HG03571 (cell line): ENCODE data around the gene OBSL1.

ENCODE experiments used
- ATAC-seq: cut with Tn5 transposase; IDR thresholded peaks from one replicate; pipeline ENCODE4 v1.9.1; 2021; ENCODE audit not compliant: unreplicated experiment

The OBSL1 gene

DNA sequence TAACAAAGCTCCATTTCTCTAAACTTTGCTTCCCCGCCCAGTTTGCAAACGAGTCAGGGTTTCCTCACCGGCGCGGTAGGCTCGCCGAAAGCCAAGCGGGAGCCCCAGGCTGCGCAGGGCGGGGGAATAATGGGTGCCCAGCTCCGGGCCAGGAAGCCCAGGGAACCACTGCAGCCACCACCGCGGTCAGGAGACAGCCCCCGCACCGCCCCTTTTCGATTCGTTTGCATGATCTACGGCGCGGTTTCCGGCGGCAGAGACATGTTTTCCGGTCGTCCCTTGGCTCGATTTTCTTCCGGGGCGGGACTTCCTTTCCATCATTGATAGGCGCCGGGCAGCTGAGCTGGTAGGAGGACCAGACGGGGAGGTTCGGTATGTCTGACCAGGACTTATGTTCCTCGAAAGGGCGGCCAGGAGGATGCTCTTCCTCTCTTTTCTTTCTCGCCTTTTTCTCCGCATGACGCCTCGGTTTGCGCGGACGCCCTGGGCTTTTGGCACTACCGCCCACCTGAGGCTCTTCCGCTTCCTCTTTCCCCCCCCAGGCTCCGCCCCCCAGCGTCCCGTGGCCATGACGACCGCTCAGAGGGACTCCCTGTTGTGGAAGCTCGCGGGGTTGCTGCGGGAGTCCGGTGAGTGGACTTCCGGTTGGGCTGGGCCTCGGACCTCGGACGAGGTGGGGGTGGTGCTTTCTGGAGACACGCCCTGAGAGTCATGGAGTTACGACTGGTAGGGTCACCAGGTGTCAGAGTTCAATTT is 26.4 kb upstream of the OBSL1 start, which contains the start of gene STK11IP:
STK11IP (plus strand) TSS at position 306 of the 756 bp plus-strand sequence; CDS start at position 569, 263 bp downstream.
- ATAC-seq = peak; percentile 90

DNA sequence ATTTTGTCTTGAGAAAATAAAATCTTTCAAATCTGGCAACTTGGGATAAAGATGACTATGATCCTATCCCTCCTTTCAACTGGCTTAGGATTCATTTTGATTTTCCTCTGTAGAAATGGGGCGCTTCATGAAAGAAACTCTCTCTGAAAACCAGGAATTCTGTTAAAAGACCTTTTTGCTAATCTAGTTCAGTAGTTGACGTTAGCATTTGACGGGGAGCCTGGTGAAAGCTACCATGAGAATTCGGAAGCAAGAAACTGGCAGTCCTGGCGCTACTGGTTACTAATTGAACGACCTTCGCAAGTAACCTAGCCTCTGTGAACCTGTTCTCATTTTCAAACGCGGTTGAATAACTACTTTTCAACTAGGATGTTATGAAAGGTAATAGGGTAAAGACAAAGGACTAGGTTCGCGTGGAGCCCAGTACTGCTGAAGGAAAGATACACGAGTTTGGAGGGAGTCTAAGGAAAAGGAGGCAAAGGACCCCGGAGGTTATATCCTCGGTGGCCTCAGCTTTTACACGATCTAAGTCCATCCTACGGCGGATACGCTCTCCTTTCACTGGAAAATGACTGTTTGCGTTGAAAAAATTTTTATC is 25.7 kb upstream of the OBSL1 start:
- peak; percentile 4 for ATAC-seq

DNA sequence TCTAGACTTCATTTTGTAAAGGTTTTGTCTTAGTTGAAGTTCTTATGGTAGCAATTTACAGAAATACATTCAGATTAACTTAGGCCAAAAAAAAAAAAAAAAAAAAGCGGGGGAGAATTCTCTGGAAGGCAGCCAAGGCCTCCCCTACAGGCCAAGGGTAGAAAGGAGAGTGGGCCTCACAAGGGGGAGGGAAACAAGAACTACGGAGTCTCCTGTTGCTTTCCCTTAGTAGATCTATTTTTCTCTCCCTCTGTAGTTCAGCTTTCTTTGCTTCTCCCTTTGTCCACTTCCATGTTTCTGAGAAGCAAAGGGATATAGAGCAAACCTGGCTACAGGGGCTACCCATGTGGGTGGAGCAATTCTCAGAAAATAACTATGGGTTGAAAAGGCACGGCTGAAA is 23.9 kb upstream of the OBSL1 start:
- ATAC-seq = no peak

DNA sequence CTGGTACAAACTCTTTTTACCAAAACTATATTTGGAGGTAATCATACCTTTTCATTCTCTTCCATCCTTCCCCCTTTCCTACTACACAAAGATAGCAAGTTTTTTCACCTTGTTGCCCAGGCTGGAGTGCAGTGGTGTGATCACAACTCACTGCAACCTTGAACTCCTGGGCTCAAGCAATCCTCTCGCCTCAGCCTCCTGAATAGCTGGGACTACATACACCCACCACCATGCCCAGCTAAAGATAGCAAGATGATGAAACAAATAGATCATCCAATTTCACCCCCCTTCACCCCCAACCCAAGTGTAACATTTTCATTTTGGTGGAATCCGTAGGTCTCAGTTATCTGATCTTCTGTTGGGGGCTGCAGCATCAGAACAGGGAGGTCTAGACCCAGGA is 21.8 kb upstream of the OBSL1 start:
- ATAC-seq = no peak

DNA sequence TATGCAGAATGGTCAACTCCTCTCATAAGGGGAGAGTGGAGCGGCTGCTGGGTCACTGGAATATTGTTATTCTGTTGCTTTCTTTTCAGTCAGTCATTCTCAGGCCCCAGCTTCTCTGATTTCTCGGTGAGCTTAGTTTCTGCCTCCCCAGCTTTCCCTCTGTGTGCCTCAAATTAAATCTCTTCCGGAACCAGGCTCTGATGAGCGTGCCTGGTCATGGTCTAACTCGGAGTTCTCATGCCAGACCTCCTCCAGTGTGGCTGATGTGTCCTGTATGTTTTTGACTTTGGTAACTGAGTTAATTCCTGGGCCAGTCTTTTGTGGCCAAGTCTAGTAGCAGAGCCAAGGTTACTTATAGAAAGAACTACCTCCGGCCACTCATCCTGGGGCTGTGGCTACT is 21.4 kb upstream of the OBSL1 start:
- no peak for ATAC-seq

DNA sequence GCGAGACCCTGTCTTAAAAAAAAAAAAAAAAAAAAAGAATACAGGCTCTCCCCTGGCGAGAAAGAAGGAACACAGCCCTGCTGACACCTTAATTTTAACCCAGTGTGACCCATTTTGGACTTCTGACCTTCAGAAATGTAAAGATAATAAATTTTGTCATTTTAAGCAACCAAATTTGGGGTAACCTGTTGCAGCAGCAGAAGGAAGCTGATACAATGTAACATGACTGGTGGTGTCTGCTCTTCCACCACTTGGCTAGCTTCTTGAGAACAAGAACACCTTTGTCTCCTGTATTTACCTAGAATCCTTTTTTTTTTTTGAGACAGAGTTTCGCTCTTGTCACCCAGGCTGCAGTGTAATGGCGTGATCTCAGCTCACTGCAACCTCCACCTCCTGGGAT is 19.8 kb upstream of the OBSL1 start:
- no peak for ATAC-seq

DNA sequence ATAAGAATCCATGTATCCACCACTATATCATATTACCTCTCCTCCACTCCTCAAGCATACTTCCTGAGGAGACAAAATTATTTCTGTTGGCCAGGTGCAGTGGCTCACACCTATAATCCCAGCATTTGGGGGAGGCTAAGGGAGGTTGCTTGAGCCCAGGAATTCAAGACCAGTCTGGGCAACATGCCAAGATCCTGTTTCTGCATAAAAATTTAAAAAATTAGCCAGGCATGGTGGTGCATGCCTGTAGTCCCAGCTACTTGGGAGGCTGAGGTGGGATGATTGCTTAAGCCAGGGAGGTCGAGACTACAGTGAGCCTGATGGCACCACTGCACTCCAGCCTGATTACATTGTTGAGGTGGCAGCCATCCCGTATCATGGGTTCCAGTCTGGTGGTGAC is 10.0 kb upstream of the OBSL1 start:
- ATAC-seq = no peak

DNA sequence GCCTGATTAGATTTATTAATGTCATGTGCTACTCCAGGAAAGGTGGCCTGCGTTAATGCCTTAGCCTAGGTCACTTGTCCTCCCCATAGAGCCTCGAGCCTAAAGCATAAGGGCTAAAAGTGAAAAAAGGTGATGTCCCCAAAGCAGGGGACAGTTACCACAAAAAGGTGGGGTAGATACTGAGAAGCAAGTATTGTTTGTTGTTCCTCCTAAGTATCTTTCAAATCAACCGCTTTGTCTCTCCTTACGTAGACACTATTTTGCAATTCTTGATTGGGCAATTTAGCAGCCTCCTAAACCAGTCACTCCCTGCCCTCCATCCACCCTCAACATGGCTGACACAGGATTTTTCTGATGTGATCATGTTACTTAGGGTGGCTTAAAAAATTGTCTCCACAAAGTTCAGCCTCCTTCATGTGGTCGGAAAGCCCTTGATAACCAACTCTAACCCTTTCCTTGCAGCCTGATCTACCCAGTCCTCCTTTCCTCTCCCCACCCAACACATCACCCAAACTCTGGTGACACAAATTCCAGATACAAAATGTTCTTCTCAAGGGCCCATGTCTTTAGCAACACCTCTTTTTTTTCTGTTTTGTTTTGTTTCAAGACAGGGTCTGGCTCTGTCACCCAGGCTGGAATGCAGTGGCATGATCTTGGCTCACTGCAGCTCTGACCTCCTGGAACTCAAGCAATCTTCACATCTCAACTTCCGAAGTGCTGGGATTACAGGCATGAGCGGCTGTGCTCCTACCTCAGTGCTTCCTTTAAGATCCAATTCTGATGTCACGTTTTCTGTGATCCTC is 7.7 kb upstream of the OBSL1 start:
- no peak for ATAC-seq

DNA sequence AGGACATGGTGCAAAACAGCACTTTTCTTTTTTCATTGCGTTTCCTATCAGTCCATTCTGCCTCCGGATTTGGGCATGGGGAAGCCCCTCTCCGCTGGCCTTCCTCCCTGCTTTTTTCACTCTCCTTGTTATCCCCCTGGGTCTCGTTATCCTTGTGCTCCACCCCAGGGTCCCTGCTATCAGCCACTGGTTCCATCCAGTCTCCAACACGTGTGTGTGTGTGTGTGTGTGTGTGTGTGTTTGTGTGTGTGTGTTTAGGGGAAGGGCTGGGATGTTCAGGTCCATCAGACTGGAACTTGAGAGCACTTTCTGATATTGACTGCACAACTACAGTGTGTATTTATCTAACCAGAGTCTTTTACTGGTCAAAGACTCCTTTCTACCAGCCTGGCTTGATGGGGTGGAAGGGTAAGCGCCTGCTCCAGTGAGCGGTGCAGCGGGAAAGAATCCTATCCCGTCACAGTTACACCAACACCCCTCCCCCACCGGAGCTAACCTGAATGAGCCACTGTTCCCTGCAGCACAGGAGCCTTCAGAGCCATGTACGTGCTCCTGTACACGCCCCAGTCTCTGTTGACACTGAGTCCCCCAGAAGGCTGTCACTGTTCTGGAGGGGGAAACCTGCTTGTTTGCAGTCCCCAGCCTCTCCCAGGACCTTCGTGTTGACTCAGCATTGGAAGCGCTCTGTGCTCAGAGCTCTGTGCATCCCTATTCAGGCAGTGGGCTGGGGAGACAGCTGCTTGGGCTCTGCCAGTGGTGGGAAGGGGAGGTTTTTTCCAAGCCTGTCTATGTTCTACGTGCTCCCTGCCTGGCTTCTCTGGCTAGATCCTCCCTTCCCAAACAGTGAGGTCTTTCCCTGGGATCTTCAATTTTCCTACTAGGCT is 5.4 kb upstream of the OBSL1 start:
- ATAC-seq = no peak

DNA sequence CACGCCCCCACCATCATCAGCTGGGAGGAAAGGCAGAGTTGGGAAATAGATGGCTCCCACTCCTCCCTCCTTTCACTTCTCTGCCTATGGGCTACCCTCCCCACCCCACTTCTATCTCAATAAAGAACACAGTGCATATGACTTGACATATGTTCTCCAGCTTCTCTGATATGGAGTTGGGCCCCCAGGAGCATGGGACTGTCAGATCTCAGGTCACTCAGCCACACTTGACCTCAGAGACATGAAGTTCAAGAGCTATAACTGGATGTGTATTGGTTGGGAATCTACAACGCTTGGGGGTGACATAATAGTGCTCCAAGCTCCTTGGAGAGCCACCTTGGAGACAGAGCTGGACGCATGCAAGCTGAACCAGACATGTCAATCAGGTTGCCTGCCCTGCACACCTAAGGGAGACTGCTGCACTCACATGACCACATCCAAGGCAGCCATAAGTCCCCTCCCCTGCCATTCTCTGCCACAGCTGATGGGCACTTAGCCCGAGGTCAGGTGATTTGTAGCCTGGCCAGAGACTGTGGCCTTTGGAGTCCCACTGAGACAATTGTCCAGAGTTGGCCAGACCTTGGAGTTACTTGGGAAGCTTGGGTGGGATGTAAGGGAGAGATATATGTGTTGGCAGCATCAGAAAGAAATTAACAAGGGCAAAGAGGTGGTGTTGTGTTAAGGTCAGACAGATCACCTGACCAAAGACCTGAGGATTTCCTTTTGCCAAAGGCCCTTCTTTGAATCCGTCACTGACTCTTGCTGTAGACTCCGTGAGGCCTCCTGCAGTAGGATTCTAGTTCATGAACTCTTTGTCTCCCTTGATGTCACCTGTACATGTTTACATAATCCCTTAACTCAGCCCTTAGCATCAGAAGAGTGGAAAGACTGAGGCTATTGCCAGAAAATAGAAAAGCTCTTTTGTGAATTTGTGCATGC is 4.5 kb upstream of the OBSL1 start:
- no peak for ATAC-seq

DNA sequence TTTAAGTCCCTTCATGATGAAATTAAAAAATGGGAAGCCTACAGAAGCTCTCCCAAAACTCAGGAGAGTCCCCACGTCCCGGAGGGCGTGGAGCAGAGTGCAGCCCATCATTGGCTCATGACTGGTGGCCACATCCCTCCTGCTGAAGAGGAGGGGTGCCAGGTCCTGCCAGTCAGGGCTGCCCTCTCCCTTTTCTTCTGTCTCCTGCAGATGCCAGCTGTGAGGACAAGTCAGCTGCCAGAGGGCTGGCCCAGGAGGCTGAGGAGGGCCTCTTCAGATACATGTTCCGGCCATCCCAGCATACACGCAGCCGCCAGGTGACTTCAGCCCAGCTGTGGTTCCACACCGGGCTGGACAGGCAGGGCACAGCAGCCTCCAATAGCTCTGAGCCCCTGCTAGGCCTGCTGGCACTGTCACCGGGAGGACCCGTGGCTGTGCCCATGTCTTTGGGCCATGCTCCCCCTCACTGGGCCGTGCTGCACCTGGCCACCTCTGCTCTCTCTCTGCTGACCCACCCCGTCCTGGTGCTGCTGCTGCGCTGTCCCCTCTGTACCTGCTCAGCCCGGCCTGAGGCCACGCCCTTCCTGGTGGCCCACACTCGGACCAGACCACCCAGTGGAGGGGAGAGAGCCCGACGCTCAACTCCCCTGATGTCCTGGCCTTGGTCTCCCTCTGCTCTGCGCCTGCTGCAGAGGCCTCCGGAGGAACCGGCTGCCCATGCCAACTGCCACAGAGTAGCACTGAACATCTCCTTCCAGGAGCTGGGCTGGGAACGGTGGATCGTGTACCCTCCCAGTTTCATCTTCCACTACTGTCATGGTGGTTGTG is 3.4 kb upstream of the OBSL1 start:
- no peak for ATAC-seq

DNA sequence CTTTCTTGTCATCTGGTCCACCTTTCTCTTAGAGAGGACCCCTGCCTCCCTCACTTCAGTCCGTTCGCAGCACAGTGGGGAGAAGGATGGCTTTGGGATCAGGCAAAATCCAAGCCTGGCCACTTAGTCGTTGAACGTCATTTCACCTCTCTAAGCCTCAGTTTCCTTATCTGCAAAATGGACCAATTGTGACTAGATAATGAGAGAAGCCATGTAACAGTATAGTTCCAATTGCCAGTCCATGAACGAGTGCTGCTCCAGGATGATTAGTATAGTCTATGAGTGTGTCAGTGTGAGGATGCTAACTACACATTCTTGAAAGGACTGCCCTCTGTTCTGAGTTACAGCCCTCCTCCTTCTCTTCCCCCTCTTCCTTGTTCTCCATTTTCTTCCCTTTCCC is 1.8 kb upstream of the OBSL1 start:
- ATAC-seq = no peak

DNA sequence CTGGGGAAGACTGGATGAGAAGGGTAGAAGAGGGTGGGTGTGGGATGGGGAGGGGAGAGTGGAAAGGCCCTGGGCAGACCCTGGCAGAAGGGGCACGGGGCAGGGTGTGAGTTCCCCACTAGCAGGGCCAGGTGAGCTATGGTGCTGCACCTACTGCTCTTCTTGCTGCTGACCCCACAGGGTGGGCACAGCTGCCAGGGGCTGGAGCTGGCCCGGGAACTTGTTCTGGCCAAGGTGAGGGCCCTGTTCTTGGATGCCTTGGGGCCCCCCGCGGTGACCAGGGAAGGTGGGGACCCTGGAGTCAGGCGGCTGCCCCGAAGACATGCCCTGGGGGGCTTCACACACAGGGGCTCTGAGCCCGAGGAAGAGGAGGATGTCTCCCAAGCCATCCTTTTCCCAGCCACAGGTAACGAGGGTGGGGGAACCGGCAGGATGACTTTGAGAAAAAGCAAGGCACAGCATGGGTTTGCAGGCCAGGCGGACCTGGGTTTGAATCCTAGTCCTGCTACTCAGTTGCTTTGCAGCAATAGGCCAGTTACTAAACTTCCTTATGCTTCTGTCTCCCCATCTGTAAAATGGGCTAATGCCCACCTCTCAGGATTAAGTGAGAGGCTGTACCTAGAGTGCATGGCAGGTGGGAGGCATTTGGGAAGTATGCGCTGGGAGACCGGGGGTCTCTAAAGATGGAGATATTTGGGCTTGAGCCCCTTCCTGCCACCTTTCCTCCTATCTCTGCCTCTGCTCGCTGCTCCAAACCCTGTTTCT is 1.1 kb upstream of the OBSL1 start, which contains the start of gene INHA:
INHA (plus strand) TSS at position 74 of the 765 bp plus-strand sequence; CDS start at position 139, 65 bp downstream.
- ATAC-seq = no peak

DNA sequence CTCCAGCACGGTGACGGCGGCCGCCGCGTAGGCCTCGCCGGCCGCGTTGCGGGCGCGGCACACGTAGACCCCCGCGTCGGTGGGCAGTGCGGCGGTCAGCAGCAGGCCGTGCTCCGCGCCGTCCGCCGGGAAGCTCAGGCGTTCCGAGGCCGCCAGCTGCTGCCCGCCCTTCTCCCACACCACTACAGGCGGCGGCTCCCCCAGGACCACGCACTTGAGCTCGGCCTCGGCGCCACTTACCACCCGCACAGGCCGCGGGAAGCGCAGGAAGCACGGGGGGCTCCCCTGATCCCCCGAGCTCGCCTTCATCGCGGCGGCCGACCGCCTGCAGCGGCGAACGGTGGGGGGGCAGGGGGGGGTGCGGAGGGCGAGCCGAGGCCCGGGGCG is 422 bp downstream of the OBSL1 start:
- no peak for ATAC-seq

DNA sequence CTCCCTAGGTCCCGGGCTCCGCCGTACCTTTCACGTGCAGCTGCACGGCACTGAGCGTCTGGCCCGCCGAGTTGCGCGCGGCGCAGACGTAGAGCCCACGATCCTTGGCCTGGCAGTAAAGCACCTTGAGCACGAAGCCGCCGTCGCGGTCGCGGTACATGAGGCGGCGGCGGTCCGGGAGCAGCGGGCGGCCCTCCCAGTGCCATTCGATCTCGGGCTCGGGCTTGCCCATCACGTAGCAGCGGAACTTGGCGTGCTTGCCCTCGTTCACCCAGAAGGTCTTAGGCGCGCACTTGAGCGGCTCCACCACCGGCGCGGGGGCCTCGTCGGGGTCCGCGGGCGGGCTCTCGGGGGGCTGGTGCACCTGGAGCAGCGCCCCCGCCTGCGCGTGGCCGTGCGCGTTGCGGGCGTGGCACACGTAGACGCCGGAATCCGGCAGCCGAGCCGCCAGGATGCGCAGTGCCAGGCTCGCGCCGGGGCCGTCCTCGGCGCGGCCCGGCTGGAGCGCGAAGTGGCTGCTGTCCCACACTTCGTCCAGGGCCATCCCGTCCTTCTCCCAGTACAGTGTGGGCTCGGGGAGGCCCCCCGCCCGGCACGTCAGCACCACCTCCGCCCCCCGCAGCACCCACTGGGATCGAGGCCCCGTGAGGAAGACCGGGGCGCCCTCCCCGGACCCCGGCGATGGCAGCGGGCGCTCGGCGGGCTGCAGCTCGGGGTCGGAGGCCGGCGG is 980 bp downstream of the OBSL1 start:
- no peak for ATAC-seq

DNA sequence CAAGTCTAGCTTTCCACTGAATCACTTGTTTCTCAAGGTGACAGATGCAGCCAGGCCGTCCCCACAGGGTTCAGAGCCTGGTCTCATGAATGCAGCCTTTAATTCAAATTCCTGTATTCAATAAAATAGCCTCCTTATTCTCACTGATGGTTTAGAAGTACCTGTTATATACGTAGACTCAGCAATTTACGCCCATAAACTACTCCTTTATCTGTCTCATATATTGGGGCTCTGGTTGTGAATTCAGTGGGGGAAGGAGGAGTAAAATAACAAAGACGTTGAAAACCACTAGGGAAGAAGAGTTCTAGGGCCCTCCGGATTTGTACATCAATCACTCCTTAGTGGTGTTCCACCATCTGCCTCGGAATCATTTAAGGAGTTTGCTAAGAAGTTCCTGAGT is 1.7 kb downstream of the OBSL1 start:
- ATAC-seq = no peak

DNA sequence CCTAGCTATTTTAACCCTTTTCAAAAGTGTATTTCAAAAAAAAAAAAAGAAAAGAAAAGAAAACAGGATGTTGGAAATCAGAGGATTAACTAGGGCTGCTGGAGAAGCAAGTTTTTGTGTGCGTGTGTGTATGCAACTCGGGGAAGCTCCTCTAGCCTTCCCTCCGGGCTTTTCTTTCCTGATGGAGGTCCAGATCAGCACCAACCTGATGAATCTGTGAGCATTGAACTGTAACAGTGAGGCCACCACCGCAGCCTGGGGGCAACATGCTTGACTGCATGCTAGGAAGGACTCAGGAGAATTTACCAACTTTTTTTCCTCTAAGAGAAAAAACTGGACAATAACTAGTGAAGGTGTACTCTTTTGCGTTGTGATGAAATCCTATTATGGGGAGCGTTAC is 2.3 kb downstream of the OBSL1 start:
- no peak for ATAC-seq
